Stimulated activated naive CD4-positive, alpha-beta T cell treated with Interleukin-2 at 50 U/mL for 16 hours (primary cell): ENCODE results near the gene SEMA3C.

ENCODE experiments used
- DNase-seq: peaks from one replicate; lab custom pipeline; 2025; lab: John Stamatoyannopoulos, UW

Gene SEMA3C

GRCh38 chr7:80848841-80849240, 70.0 kb downstream of the SEMA3C start:
- no peak for DNase-seq

GRCh38 chr7:80847895-80848294, 71.0 kb downstream of the SEMA3C start:
- DNase-seq = no peak

GRCh38 chr7:80847027-80847426, 71.8 kb downstream of the SEMA3C start:
- no peak for DNase-seq

GRCh38 chr7:80844916-80845315, 73.9 kb downstream of the SEMA3C start:
- DNase-seq = no peak

- DNase-seq = no peak
These were observed 75.7 kb downstream of the SEMA3C start for GRCh38 chr7:80843018-80843677.

- no peak for DNase-seq
These were observed 76.6 kb downstream of the SEMA3C start for GRCh38 chr7:80842022-80842790.

GRCh38 chr7:80841423-80841955, 77.4 kb downstream of the SEMA3C start:
- DNase-seq = no peak

GRCh38 chr7:80840681-80841080, 78.2 kb downstream of the SEMA3C start:
- no peak for DNase-seq

- DNase-seq = no peak
These were observed 79.0 kb downstream of the SEMA3C start for GRCh38 chr7:80839855-80840254.

GRCh38 chr7:80838643-80839042, 80.2 kb downstream of the SEMA3C start:
- DNase-seq = no peak

- DNase-seq = no peak
These were observed 81.5 kb downstream of the SEMA3C start for GRCh38 chr7:80837345-80837744.

GRCh38 chr7:80835251-80835650, 83.6 kb downstream of the SEMA3C start:
- no peak for DNase-seq

- no peak for DNase-seq
These were observed 85.3 kb downstream of the SEMA3C start for GRCh38 chr7:80833289-80834268.

- no peak for DNase-seq
These were observed 86.8 kb downstream of the SEMA3C start for GRCh38 chr7:80832006-80832405.

GRCh38 chr7:80830584-80831285, 88.1 kb downstream of the SEMA3C start:
- no peak for DNase-seq

GRCh38 chr7:80830010-80830409, 88.8 kb downstream of the SEMA3C start:
- DNase-seq = no peak

- no peak for DNase-seq
These were observed 89.3 kb downstream of the SEMA3C start for GRCh38 chr7:80829527-80829926.

- DNase-seq = no peak
These were observed 91.6 kb downstream of the SEMA3C start for GRCh38 chr7:80827239-80827633.

GRCh38 chr7:80826520-80827238, 92.2 kb downstream of the SEMA3C start:
- no peak for DNase-seq

- no peak for DNase-seq
These were observed 93.4 kb downstream of the SEMA3C start for GRCh38 chr7:80825499-80825898.

- DNase-seq = no peak
These were observed 94.6 kb downstream of the SEMA3C start for GRCh38 chr7:80824253-80824652.
